Endothelial cell of umbilical vein (primary cell): ENCODE results near the gene MYT1.

Experiments
- EZH2 ChIP-seq: IDR thresholded peaks from 2 replicates; pipeline ENCODE4 v1.6.1; 2012; ENCODE audit warnings: borderline replicate concordance, low read depth, mild to moderate bottlenecking, moderate library complexity, low read length, inconsistent platforms; ENCODE audit not compliant: severe bottlenecking
- GATA2 ChIP-seq: IDR thresholded peaks from 2 replicates; pipeline ENCODE4 v1.7.0; 2011; ENCODE audit warnings: low read depth, mild to moderate bottlenecking, moderate library complexity, mixed read lengths, low read length; ENCODE audit not compliant: insufficient read length, insufficient read depth
- MYC ChIP-seq: IDR thresholded peaks from one replicate; pipeline ENCODE4 v1.6.1; 2011; ENCODE audit warnings: mild to moderate bottlenecking, low read depth, low read length
- POLR2AphosphoS5 ChIP-seq: IDR thresholded peaks from 2 replicates; pipeline ENCODE4 v1.6.1; 2012; ENCODE audit warnings: low read depth, mild to moderate bottlenecking, control low read depth, low read length, moderate library complexity; ENCODE audit not compliant: insufficient read depth
- TF ChIP-seq, protein P1 (sequence below), 2 donors: IDR thresholded peaks; 1 replicate in 1 of 2; 2 replicates in 1 of 2; pipeline ENCODE4 v1.5.1; 2011; ENCODE audit warnings: low read length in 2 of 2, mild to moderate bottlenecking in 2 of 2, moderate library complexity in 2 of 2, control low read depth in 1 of 2, inconsistent platforms in 1 of 2, low read depth in 1 of 2; ENCODE audit not compliant: insufficient read depth in 1 of 2; ENCODE audit errors: extremely low read depth in 1 of 2
- TF ChIP-seq, protein P2 (sequence below): IDR thresholded peaks from 2 replicates; pipeline ENCODE4 v1.6.1; 2011; ENCODE audit not compliant: insufficient read depth, insufficient read length

DNA sequence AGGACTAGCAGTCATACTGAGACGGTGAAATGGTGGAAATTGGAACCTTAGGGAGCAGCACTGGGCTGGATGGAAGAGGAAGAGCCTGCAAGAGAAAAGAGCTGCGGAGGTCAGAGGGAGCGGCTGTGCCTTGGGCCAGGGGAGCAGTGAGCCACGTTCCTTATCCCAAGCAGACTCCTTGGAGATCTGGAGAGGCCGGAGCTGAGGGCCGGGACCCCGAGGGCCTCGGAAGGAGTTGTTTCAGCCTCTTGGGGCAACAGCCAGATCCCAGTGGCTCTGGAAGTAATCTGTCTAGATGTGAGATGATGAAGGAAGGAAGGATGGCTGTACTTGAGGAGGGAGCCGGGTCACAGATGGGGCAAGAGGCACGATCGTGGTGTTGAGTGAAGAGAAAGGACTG is 107.4 kb downstream of the MYT1 start:
- TF ChIP-seq, protein P1, sequence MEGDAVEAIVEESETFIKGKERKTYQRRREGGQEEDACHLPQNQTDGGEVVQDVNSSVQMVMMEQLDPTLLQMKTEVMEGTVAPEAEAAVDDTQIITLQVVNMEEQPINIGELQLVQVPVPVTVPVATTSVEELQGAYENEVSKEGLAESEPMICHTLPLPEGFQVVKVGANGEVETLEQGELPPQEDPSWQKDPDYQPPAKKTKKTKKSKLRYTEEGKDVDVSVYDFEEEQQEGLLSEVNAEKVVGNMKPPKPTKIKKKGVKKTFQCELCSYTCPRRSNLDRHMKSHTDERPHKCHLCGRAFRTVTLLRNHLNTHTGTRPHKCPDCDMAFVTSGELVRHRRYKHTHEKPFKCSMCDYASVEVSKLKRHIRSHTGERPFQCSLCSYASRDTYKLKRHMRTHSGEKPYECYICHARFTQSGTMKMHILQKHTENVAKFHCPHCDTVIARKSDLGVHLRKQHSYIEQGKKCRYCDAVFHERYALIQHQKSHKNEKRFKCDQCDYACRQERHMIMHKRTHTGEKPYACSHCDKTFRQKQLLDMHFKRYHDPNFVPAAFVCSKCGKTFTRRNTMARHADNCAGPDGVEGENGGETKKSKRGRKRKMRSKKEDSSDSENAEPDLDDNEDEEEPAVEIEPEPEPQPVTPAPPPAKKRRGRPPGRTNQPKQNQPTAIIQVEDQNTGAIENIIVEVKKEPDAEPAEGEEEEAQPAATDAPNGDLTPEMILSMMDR (IDR thresholded peaks at IDR 0.05; ENCODE audit: extremely low read depth in 1 of 2, insufficient read depth in 1 of 2, low read depth in 1 of 2, low read length in 2 of 2): no peak
- TF ChIP-seq POLR2AphosphoS5 (no peak), MYC (no peak), EZH2 (no peak), GATA2 (no peak)
- TF ChIP-seq, protein P2, sequence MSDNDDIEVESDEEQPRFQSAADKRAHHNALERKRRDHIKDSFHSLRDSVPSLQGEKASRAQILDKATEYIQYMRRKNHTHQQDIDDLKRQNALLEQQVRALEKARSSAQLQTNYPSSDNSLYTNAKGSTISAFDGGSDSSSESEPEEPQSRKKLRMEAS: no peak
